D721Med (cell line): ENCODE measurements around the gene CIITA.

Experiments
- DNase-seq: peaks from one replicate; pipeline ENCODE4 v3.0.0; 2011; ENCODE audit warnings: low spot score; ENCODE audit not compliant: insufficient read length
- FAIRE-seq: peaks from 2 replicates; lab custom pipeline; 2011; peaks lifted over from hg19 to GRCh38; lab: Jason Lieb, UNC
- CTCF ChIP-seq: IDR thresholded peaks from 2 replicates; pipeline ENCODE4 v1.5.1; 2012; ENCODE audit warnings: mild to moderate bottlenecking, control low read depth; ENCODE audit not compliant: insufficient read depth; ENCODE audit errors: missing control alignments

Gene CIITA

GRCh38 chr16:10876315-10876714, 687 bp upstream of the CIITA start:
- DNase-seq, result no peak
- no peak for TF ChIP-seq CTCF

GRCh38 chr16:10877472-10877946, 507 bp downstream of the CIITA start:
- DNase-seq, result no peak
- TF ChIP-seq CTCF, result no peak
- no peak for FAIRE-seq

More at GRCh38 chr16:10876315-10876714, 687 bp upstream of the CIITA start:
- FAIRE-seq, result no peak

- FAIRE-seq (no peak), DNase-seq (no peak)
- no peak for TF ChIP-seq CTCF
Observed at GRCh38 chr16:10878328-10878643, 1.3 kb downstream of the CIITA start.

GRCh38 chr16:10878644-10879501, 1.9 kb downstream of the CIITA start:
- no peak for FAIRE-seq
- no peak for DNase-seq
- no peak for TF ChIP-seq CTCF

- no peak for FAIRE-seq
- no peak for TF ChIP-seq CTCF
- DNase-seq, result no peak
Observed at GRCh38 chr16:10879681-10880589, 2.9 kb downstream of the CIITA start.

- no peak for DNase-seq
- no peak for TF ChIP-seq CTCF
- no peak for FAIRE-seq
Observed at GRCh38 chr16:10880594-10881452, 3.8 kb downstream of the CIITA start.
